ENCODE data around the gene TMPRSS6. TPM values are rescaled to one million over a fixed set of nuclear protein-coding genes. Genes with fewer than 3 reads are reported as not detected.

TMPRSS6 gene
- polyA plus RNA-seq, 1 donor from 2014 or later = not detected

DNA sequence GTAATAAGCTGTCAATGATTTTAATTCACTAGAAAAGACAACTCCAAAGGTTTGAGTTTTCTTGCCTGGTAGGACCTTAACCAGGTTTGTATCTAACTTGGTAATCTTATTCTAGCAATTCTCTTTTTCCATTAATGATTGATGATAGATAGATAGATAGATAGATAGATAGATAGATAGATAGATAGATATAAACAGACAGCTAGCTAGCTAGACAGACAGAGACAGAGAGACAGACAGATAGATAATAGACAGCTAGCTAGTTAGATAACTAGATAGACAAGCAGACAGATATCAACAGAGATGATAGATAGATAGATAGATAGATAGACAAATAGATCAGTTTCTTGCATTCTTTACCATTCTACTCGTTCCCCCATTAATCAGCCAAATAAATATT, 15.3 kb downstream of the TMPRSS6 start:
- no peaks in the 10 kb centered on the region for H3K36me3 Mint-ChIP-seq
- no peak overlapping the region for H3K4me3 Mint-ChIP-seq
- no peak overlapping the region for H3K27ac Mint-ChIP-seq
- H3K9me3 Mint-ChIP-seq = no peaks in the 10 kb centered on the region
- H3K27me3 Mint-ChIP-seq = peaks cover 24% of the 10 kb centered on the region
- H3K4me1 Mint-ChIP-seq = peaks cover 0 to 2% (median 0%) of the 10 kb centered on the region in 3 donors

DNA sequence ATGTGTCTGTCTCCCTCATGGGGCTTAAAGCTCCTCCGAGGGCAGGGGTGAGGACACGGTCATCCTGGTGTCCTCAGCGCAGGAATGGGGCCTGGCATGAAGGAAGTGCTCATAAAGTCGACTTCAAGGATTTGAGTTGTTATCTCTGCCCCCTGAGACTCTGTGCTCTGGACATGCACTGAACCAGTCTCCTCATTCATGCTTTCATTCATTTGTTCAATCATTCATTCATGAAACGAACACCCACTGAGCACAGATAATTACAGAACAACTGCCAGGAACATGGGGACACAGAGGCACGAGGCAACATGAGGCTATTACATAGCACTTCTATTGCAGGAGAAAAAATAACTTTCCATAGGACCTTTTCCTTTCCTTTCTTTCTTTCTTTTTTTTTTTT, 16.5 kb downstream of the TMPRSS6 start:
- peaks cover 0 to under 1% (median 0%) of the 10 kb centered on the region in 3 donors for H3K4me1 Mint-ChIP-seq
- H3K27me3 Mint-ChIP-seq = peaks cover 26% of the 10 kb centered on the region
- H3K4me3 Mint-ChIP-seq = no peak overlapping the region
- no peaks in the 10 kb centered on the region for H3K9me3 Mint-ChIP-seq
- H3K36me3 Mint-ChIP-seq = no peaks in the 10 kb centered on the region
- H3K27ac Mint-ChIP-seq = no peak overlapping the region

DNA sequence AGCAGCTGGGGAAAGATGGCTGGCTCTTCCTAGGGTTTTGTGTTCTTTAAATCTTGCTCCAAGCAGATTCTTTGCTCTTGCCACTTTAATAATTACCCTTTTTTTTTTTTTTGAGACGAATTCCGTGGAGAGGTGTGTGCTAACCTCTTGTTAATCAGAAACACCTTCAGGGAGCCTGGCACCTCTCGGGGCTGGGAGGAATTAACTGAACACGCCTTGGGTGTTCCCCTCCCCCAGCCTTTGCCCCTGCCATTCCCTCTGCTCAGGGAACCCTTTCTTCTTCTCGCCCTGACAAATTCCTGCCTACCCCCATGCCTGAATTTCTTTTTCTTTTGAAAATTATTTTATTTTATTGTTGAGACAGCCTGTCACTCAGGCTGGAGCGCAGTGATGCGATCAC, 17.5 kb downstream of the TMPRSS6 start:
- peaks cover 29% of the 10 kb centered on the region for H3K27me3 Mint-ChIP-seq
- no peaks in the 10 kb centered on the region for H3K9me3 Mint-ChIP-seq
- H3K4me3 Mint-ChIP-seq = no peak overlapping the region
- H3K27ac Mint-ChIP-seq = no peak overlapping the region
- H3K4me1 Mint-ChIP-seq = peaks cover 0 to 4% (median 0%) of the 10 kb centered on the region in 3 donors
- H3K36me3 Mint-ChIP-seq = no peaks in the 10 kb centered on the region

DNA sequence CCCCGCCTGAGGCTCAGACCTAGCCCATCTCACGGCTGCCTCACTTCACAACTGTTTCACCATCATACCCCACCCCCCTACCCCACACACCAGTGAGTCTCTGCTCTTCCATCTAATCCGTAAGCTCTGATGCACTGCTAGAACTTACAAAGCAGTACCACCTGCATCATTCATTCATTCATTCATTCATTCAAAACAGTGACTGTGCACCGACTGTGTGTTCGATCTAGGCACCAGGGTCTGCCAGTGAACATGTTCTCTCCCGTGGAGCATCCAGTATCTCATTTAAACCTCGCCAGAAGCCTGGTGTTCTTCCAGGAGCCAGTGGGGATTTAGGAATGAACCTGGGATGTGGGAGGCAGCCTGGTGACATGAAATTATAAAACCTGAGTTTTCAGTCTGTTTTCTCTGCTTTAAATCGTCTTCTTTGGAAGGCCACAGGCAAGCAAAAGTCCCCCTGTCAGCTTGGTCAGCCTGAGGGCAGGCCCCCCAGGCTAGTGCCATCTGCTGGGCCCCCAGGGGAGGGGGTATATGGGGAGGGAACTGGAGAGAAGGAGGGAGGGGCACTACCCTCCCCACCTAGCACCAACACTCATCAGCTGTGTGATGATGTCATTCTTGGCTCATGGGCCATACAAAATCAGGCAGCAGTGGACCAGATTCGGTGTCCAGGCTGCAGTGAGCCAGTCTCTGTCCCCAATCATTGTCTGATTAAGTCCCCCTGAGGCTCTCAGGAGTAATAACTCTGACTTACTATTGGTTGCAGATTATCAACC, 18.4 kb downstream of the TMPRSS6 start:
- Mint-ChIP-seq H3K27me3 (peaks cover 21% of the 10 kb centered on the region), H3K27ac (no peak overlapping the region), H3K9me3 (no peaks in the 10 kb centered on the region), H3K4me3 (no peak overlapping the region), H3K36me3 (no peaks in the 10 kb centered on the region), H3K4me1 (peaks cover 0 to 4% (median 0%) of the 10 kb centered on the region in 3 donors)

DNA sequence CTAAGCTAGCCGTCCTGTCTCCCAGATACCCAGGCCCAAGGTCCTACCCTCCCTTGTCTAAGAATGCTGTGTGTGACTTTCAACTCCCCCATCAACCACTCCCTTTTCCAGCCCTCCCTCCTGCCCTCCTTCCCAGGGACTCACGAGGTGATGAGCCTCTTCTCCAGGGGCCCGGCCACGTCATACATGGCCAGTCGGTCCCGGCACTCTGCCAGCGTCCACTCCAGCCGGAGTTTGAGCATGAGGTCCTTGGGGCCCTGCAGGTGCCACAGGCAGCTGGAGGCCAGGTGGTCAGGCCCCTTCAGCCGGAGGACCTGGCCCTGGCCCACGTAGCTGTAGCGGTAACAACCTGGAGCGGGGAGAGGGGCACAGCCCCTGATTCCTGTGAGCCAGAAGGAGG, 20.1 kb downstream of the TMPRSS6 start:
- no peak overlapping the region for H3K27ac Mint-ChIP-seq
- H3K4me1 Mint-ChIP-seq = peaks cover 0 to 4% (median 0%) of the 10 kb centered on the region in 3 donors
- H3K4me3 Mint-ChIP-seq = no peak overlapping the region
- no peaks in the 10 kb centered on the region for H3K36me3 Mint-ChIP-seq
- peaks cover 11% of the 10 kb centered on the region for H3K27me3 Mint-ChIP-seq
- no peaks in the 10 kb centered on the region for H3K9me3 Mint-ChIP-seq

DNA sequence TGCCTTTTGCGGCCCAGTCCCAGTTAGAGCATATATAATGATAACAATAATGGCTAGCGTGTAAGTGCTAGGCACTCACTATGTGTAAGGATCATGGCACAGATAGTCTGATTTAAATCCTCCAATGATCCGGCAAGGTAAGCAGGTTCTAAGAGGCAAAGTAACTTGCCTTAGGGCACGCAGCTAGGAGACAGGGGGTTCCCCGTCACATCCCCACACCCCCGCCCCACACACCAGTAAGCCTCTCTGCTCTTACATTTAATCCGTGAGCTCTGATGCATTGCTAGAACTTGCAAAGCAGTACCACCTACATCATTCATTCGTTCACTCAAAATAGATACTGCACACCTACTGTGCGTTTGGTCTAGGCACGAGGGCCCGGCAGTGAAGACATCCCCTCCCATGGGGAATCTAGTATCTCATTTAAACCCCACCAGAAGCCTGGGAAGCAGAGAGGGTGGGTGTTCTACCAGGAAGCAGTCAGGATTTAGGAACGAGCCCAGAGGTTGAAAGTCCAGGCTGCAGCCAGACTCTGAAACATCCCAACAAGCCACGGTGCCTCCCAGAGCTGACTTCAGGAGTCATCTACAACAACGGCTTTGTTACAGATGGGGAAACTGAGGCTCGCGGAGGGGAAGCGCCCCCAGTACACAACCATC, 20.6 kb downstream of the TMPRSS6 start:
- Mint-ChIP-seq H3K4me3 (no peak overlapping the region), H3K4me1 (peaks cover 0 to 4% (median 0%) of the 10 kb centered on the region in 3 donors), H3K27ac (no peak overlapping the region), H3K9me3 (no peaks in the 10 kb centered on the region), H3K36me3 (no peaks in the 10 kb centered on the region), H3K27me3 (peaks cover 9% of the 10 kb centered on the region)

DNA sequence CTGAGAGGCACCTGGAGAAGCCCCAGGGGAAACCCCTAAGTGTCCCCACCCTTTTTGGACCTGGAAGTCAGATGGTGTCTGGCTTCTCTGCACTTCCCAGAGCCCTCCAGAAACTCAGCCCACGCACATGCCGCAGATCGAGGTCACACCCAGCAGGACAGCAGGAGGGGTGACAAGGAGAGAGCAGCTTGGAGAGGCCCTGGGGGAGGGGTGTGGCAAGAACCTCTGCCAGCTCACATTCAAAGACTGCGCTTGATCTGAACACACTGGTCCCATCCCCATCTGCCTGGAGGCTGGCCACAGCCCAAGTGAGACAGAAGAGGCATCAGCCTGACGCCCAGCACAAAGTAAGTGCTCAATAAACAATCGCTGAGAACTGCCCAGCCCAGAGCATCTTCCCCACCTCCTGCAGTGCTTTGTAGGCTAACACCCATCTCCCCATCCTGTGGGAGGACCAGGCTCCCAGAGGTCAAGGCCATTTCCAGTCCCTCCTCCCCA, 21.4 kb downstream of the TMPRSS6 start:
- Mint-ChIP-seq H3K27ac (no peak overlapping the region), H3K36me3 (no peaks in the 10 kb centered on the region), H3K9me3 (no peaks in the 10 kb centered on the region), H3K27me3 (peaks cover 9% of the 10 kb centered on the region), H3K4me3 (peak overlapping the region in 1 of 4 donors; percentile 27), H3K4me1 (peaks cover 0 to 4% (median 0%) of the 10 kb centered on the region in 3 donors)

DNA sequence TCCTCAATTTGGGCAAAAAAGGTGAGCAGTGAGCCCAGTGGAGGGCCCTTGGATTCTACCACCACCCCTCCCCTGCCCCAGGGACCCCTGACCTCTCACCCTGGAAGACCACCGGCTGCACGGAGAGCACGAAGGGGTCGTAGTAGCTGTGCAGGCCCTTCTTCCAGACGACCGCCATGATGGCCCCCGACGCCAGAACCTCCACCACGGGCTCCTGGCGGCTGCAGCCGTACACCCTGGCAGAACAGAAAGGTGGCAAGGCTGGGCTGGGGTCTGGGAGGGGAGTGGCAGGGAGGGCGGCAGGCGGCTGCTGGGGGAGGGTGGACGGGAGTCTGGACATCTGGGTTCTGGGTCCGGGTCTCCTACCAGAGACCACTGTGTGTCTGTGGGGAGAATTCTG, 23.3 kb downstream of the TMPRSS6 start:
- Mint-ChIP-seq H3K4me1 (peaks cover 0 to 4% (median 0%) of the 10 kb centered on the region in 3 donors), H3K27me3 (peaks cover 5% of the 10 kb centered on the region), H3K9me3 (no peaks in the 10 kb centered on the region), H3K27ac (no peak overlapping the region), H3K4me3 (no peak overlapping the region), H3K36me3 (no peaks in the 10 kb centered on the region)

DNA sequence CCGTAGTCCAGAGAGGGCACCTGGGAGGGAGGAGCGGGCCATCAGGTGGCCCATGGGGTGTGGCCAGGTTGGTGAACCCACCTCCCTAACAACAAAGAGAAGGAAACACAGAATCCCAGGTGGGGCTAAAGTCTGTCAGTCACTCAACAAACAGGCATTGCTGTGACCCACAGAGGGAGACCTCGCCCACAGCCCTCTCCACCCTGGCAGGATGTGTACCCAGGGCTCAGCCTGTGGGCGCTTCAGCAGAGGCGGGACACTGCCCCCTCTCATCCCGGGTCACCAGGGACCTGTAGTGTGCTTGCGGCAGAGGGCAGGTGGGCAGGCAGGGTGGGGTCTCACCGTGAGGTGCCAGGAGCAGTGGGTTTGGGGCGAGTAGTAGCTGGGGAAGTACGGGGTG, 25.1 kb downstream of the TMPRSS6 start:
- H3K4me1 Mint-ChIP-seq = peaks cover 0 to 4% (median 3%) of the 10 kb centered on the region in 3 donors
- H3K9me3 Mint-ChIP-seq = no peaks in the 10 kb centered on the region
- no peak overlapping the region for H3K4me3 Mint-ChIP-seq
- no peaks in the 10 kb centered on the region for H3K36me3 Mint-ChIP-seq
- H3K27me3 Mint-ChIP-seq = peaks cover 5% of the 10 kb centered on the region
- no peak overlapping the region for H3K27ac Mint-ChIP-seq

DNA sequence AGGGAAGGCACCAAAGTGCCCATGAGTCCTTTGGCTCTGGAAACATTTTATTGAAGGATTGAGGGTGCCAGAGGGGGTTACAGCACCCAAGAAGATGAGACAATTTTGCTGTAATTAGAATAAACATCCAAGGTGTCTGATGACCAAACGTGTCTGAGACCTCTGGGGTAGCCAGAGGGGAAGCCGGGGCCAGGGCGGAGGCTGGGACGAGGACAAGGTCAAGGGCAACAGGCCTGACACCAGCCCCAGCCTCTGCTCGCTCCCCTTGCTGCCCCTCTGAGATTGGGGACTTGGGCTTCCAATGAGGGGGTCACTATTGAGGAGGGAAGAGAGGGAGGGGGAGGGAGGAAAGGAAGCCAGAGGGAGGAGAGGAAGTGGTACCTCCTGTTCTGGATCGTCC, 25.6 kb downstream of the TMPRSS6 start:
- Mint-ChIP-seq H3K9me3 (no peaks in the 10 kb centered on the region), H3K4me1 (peaks cover 0 to 7% (median 7%) of the 10 kb centered on the region in 3 donors), H3K27me3 (peaks cover 4% of the 10 kb centered on the region), H3K27ac (no peak overlapping the region), H3K36me3 (no peaks in the 10 kb centered on the region), H3K4me3 (no peak overlapping the region)

DNA sequence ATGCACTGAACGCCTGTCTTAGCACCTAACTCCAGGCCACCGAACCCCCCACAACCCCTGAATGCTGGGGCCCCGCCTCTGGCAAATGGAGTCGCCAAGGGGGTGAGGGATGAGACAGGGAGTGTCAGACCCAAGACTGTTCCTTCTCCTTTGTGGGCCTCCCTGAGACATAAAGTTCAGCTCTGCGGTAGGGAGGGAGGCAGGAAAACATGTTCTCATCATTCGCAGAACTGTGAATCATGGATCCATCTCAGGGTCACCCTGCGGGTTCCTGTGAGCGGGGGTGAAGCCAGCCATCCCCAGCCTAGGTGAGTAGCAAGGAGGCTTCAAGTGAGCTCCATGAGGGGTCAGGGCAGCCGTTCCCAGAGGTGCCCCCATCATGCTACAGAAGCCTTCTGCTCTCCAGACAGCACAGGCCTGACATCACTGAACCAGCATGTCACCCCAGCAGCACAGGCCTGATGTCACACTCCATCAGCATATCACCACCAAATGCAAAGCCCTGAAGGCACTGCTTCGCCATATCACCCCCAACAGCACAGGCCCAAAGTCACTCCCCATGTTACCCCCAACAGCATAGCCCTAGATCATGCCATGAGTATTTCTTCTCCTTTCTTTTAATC, 27.2 kb downstream of the TMPRSS6 start:
- Mint-ChIP-seq H3K27me3 (peaks cover 2% of the 10 kb centered on the region), H3K4me3 (no peak overlapping the region), H3K36me3 (no peaks in the 10 kb centered on the region), H3K4me1 (peaks cover 0 to 12% (median 5%) of the 10 kb centered on the region in 3 donors), H3K9me3 (no peaks in the 10 kb centered on the region), H3K27ac (no peak overlapping the region)

DNA sequence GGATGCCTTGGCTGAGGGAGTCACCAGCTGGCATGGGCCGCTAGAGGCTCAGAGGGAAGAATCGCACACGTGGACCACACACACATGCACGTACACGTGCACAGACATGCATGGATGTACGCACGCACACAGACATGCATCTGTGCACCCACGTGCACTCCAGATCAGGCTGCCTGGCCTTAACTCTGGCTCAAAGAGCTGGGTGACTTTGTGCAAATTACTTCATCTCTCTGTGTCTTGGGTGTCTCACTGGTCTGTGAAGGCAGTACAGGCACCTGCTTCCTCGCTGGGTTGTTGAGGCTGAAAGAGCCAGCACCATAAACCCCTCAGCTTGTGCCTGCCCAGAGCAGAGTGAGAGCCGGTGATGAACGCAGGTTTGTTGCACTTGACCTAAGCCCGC, 28.7 kb downstream of the TMPRSS6 start:
- Mint-ChIP-seq H3K27me3 (peaks cover 2% of the 10 kb centered on the region), H3K4me3 (no peak overlapping the region), H3K9me3 (no peaks in the 10 kb centered on the region), H3K27ac (no peak overlapping the region), H3K4me1 (peaks cover 0 to 12% (median 5%) of the 10 kb centered on the region in 3 donors), H3K36me3 (no peaks in the 10 kb centered on the region)

DNA sequence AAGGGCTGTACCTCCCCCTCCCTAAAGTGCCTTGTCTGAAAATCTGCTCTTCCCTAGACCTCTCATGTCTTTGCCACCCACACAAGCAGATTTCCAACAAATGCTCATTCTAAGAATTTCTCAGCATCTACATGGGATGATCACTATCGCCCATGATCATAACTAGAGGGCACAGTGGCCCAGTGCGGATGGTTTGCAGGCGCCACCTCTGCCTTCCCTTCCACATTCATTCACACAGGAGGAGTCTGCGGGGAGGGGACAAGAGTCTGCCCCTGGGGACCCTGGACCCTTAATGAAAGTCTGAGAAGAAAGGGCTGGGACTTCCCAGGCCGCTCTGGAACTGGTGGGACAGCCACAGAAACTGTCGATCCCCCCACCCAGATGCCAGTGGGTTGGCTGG, 29.1 kb downstream of the TMPRSS6 start:
- Mint-ChIP-seq H3K4me1 (peaks cover 0 to 12% (median 5%) of the 10 kb centered on the region in 3 donors), H3K27me3 (peaks cover 2% of the 10 kb centered on the region), H3K36me3 (no peaks in the 10 kb centered on the region), H3K4me3 (no peak overlapping the region), H3K27ac (peak overlapping the region in 1 of 3 donors; percentile 96), H3K9me3 (no peaks in the 10 kb centered on the region)

DNA sequence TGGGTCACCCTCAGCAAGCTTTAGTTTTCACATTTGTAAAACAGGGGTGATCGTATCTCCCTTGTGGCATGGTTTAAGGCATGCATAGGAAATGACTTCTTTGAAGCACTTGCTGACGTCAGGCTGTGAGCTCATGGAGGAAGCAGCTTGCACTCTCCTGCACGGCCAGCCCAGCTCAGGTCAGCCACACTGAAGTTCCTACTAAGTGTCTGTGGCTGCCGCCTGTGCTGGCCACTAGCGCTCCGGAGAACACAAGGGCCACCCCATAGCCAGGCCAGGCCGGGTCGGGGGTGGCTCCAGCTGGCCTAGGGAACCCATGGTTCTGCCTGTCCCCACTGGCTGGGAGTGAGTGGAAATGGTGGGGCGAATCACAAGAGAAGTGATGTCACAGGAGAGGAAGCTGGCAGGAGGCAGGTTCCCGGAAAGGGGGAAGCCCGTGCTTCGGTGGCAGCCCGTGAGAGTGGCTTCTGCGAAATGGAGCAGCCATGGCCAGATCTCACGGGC, 29.8 kb downstream of the TMPRSS6 start:
- H3K4me3 Mint-ChIP-seq = no peak overlapping the region
- peaks cover 5% of the 10 kb centered on the region for H3K27me3 Mint-ChIP-seq
- H3K27ac Mint-ChIP-seq = peak overlapping the region in 2 of 3 donors; percentile 39 to 96
- H3K9me3 Mint-ChIP-seq = no peaks in the 10 kb centered on the region
- H3K4me1 Mint-ChIP-seq = peaks cover 0 to 12% (median 5%) of the 10 kb centered on the region in 3 donors
- H3K36me3 Mint-ChIP-seq = no peaks in the 10 kb centered on the region

DNA sequence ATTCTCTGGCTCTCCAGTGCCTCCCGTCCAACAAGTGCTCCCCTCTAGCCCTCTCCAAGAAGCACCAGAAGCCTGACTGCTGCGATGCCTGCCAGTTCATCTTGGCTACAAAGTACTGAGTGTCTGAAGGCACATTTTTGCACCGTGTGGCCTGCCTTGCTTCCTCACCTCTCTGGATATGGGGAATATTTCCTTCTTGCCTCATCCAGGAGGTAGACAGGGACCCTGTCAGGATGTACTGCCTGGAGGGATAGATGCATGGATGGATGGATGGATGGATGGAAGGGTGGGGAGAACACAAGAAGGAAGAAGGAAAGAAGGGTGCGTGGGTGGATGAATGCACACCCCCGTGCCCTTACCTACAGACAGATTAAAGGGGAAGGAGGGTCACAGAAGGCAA, 30.4 kb downstream of the TMPRSS6 start:
- Mint-ChIP-seq H3K27ac (peak overlapping the region in 1 of 3 donors; percentile 96), H3K36me3 (no peaks in the 10 kb centered on the region), H3K4me1 (peaks cover 0 to 12% (median 5%) of the 10 kb centered on the region in 3 donors), H3K4me3 (no peak overlapping the region), H3K27me3 (peaks cover 10% of the 10 kb centered on the region), H3K9me3 (no peaks in the 10 kb centered on the region)

All from IgD-negative memory B cell (primary cell).